DND-41 (cell line): ENCODE measurements around the gene FBLN1.
"Not testable (repeated sequence)": the region's sequence is repeated elsewhere in the genome, so short reads cannot be mapped to it uniquely, and the experiment has no call there.

Source experiments
- ATAC-seq: fragments of 200-7000 bp; cut with Tn5 transposase; 3 replicates; pipeline ENCODE4 v1.9.1; 2021; ENCODE audit warnings: low read depth; ENCODE audit not compliant: insufficient read depth
- DNase-seq: peaks from one replicate; pipeline ENCODE4 v3.0.0-alpha.2; 2020
- H2AFZ ChIP-seq: 2 replicates; pipeline ENCODE4 v1.6.0; 2012; ENCODE audit warnings: low read depth, low read length
- H3K27ac ChIP-seq: 2 replicates; pipeline ENCODE4 v1.5.1; 2012; ENCODE audit warnings: low read length, inconsistent platforms
- H3K27me3 ChIP-seq: fragments of 200-600 bp; sonication (generic); 2 replicates; pipeline ENCODE4 v1.6.0; 2012; ENCODE audit warnings: low read length, mild to moderate bottlenecking, inconsistent platforms; ENCODE audit not compliant: insufficient read depth, poor library complexity
- H3K36me3 ChIP-seq: 2 replicates; pipeline ENCODE4 v1.5.1; 2012; ENCODE audit warnings: low read length, inconsistent platforms; ENCODE audit not compliant: insufficient read depth
- H3K4me1 ChIP-seq: 2 replicates; pipeline ENCODE4 v1.5.1; 2012; ENCODE audit warnings: mild to moderate bottlenecking, low read length; ENCODE audit not compliant: insufficient read depth
- H3K4me2 ChIP-seq: 2 replicates; pipeline ENCODE4 v1.6.0; 2012; ENCODE audit warnings: mild to moderate bottlenecking, moderate library complexity, low read length, inconsistent platforms; ENCODE audit not compliant: insufficient read depth
- H3K4me3 ChIP-seq, 2 experiments: fragments of 200-600 bp in 1 of 2; shearing (Covaris generic) in 1 of 2; 2 replicates each; pipeline ENCODE4 v1.5.1; 2012 to 2016; ENCODE audit warnings: inconsistent platforms in 2 of 2, low read length in 2 of 2, mild to moderate bottlenecking in 2 of 2, low read depth in 1 of 2, moderate library complexity in 1 of 2
- H3K79me2 ChIP-seq: 2 replicates; pipeline ENCODE4 v1.6.0; 2012; ENCODE audit warnings: low read length, inconsistent platforms; ENCODE audit not compliant: insufficient read depth
- H3K9ac ChIP-seq: 2 replicates; pipeline ENCODE4 v1.6.0; 2012; ENCODE audit warnings: low read depth, mild to moderate bottlenecking, inconsistent platforms, low read length, moderate library complexity
- H3K9me3 ChIP-seq: 2 replicates; pipeline ENCODE4 v1.5.1; 2012; ENCODE audit warnings: low read length, moderate library complexity, mild to moderate bottlenecking, inconsistent platforms; ENCODE audit not compliant: insufficient read depth, severe bottlenecking
- H4K20me1 ChIP-seq: 2 replicates; pipeline ENCODE4 v1.6.0; 2012; ENCODE audit warnings: low read length; ENCODE audit not compliant: insufficient read depth
- EZH2 ChIP-seq: IDR thresholded peaks from 3 replicates; pipeline ENCODE4 v1.6.1; 2012; ENCODE audit warnings: borderline replicate concordance, low read depth, mild to moderate bottlenecking, moderate library complexity, low read length, inconsistent platforms; ENCODE audit not compliant: severe bottlenecking
- TF ChIP-seq, protein P1 (sequence below): IDR thresholded peaks from 2 replicates; pipeline ENCODE4 v1.5.1; 2012; ENCODE audit warnings: borderline replicate concordance, low read length, moderate library complexity, mild to moderate bottlenecking; ENCODE audit not compliant: poor library complexity, severe bottlenecking; ENCODE audit errors: extremely low read depth

The FBLN1 gene

DNA sequence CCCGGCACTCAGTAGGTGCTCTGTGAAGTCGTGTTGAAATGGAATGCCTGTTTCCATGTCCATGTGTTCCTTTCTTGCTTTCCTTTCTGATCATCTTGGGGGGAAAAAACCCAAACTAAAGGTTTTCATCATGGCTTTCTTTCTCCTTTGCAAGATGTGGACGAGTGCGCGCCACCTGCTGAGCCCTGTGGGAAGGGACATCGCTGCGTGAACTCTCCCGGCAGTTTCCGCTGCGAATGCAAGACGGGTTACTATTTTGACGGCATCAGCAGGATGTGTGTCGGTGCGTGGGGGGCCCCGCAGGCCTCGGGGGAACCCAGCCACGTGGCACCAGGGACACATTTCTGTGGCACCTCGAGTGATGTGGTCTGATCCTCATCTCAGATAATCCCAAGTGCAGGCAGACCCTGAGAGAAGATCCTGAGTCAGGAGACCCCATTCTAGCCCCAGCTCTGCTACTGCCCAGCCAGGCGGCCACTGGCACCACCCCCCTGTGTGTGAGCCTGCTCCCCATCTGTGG lies 39.4 kb downstream of the FBLN1 start:
- H3K36me3 ChIP-seq, result no peaks in the 10 kb centered on the region
- H3K9me3 ChIP-seq, result no peaks in the 10 kb centered on the region
- DNase-seq, result no peak
- no peak overlapping the region for H3K9ac ChIP-seq
- H2AFZ ChIP-seq, result no peak overlapping the region
- H4K20me1 ChIP-seq, result peaks cover 3% of the 10 kb centered on the region; the same call in 1 of the 2 replicates
- no peak overlapping the region for H3K4me2 ChIP-seq
- no peaks in the 10 kb centered on the region for H3K4me1 ChIP-seq
- H3K27ac ChIP-seq, result no peak overlapping the region
- ATAC-seq, result no peak
- TF ChIP-seq EZH2, result no peak
- TF ChIP-seq, protein P1, sequence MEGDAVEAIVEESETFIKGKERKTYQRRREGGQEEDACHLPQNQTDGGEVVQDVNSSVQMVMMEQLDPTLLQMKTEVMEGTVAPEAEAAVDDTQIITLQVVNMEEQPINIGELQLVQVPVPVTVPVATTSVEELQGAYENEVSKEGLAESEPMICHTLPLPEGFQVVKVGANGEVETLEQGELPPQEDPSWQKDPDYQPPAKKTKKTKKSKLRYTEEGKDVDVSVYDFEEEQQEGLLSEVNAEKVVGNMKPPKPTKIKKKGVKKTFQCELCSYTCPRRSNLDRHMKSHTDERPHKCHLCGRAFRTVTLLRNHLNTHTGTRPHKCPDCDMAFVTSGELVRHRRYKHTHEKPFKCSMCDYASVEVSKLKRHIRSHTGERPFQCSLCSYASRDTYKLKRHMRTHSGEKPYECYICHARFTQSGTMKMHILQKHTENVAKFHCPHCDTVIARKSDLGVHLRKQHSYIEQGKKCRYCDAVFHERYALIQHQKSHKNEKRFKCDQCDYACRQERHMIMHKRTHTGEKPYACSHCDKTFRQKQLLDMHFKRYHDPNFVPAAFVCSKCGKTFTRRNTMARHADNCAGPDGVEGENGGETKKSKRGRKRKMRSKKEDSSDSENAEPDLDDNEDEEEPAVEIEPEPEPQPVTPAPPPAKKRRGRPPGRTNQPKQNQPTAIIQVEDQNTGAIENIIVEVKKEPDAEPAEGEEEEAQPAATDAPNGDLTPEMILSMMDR, result no peak
- H3K27me3 ChIP-seq, result peaks cover 21% of the 10 kb centered on the region
- H3K79me2 ChIP-seq, result no peaks in the 10 kb centered on the region
- H3K4me3 ChIP-seq, result no peak overlapping the region

DNA sequence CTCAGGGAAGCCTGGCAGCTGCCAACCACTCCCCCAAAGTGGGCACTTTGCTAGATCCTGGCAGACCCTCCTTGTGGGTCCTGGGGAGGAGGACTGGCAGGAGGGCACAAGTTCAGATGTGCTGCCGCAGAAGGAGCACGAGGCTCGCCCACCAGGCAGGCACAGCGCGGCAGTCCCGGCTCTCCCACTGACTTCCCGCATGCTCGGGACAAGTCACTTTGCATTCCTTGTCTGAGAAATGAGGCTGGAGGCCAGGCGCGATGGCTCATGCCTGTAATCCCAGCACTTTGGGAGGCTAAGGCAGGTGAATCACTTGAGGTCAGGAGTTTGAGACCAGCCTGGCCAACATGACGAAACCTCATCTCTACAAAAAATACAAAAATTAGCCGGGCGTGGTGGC lies 40.1 kb downstream of the FBLN1 start:
- ATAC-seq, DNase-seq, H3K4me3 ChIP-seq, H4K20me1 ChIP-seq, H3K9ac ChIP-seq, H3K27ac ChIP-seq, H3K36me3 ChIP-seq, H2AFZ ChIP-seq, H3K4me1 ChIP-seq, H3K79me2 ChIP-seq, H3K9me3 ChIP-seq, H3K4me2 ChIP-seq: not testable (repeated sequence)
- peaks cover 19% of the 10 kb centered on the region for H3K27me3 ChIP-seq

DNA sequence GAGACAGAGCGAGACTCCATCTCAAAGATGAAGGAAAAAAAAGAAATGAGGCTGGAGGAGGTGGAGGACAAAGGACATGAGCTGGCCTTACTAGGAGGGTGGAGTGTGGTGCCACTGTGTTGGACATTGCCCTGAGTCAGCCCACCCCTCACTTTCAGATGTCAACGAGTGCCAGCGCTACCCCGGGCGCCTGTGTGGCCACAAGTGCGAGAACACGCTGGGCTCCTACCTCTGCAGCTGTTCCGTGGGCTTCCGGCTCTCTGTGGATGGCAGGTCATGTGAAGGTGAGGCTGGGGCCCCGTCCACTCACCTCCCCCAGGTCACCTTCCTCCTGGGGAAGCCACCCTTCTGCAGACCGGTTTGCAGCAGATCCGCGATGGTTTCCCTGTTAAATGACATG lies 40.6 kb downstream of the FBLN1 start:
- no peaks in the 10 kb centered on the region for H3K36me3 ChIP-seq
- DNase-seq (no peak), ATAC-seq (no peak)
- no peak for TF ChIP-seq EZH2
- TF ChIP-seq, protein P1, result no peak
- no peak overlapping the region for H3K4me3 ChIP-seq
- H3K4me2 ChIP-seq, result no peak overlapping the region
- no peak overlapping the region for H3K9ac ChIP-seq
- peaks cover 15% of the 10 kb centered on the region for H3K27me3 ChIP-seq
- no peak overlapping the region for H2AFZ ChIP-seq
- no peaks in the 10 kb centered on the region for H3K9me3 ChIP-seq
- no peaks in the 10 kb centered on the region for H3K4me1 ChIP-seq
- no peaks in the 10 kb centered on the region for H3K79me2 ChIP-seq
- peaks cover 3% of the 10 kb centered on the region; the same call in 1 of the 2 replicates for H4K20me1 ChIP-seq
- no peak overlapping the region for H3K27ac ChIP-seq

DNA sequence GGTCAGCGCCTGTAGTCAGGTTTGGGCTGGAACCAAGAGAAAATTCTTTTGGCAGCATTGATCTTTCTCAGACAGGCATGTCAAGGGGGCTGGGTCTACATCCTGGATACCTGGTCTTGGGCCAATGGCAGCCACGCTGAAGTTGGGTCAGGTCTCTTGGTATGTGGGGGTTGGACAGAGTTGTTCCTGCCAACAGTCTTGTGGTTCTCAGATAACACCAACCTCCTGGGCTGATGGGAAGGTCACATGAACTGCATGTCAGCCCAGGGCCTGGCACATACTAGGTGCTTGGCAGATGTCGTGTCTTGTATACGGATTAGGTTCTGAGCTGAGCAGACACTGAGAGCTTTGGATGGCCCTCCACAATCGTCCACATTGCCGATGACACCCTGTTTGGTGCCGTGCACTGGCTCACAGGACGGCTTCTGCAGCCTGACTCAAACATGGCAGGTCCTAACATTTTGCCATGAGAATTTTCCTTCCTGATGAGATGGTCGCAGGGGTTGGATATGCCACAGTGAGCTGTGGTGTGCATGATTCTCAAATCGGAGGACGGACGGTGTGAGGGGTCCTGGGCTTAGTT lies 42.0 kb downstream of the FBLN1 start:
- Histone ChIP-seq H2AFZ (no peak overlapping the region), H3K27ac (no peak overlapping the region), H3K36me3 (no peaks in the 10 kb centered on the region), H3K27me3 (peaks cover 10% of the 10 kb centered on the region), H3K9me3 (no peaks in the 10 kb centered on the region), H3K9ac (no peak overlapping the region), H3K4me3 (no peak overlapping the region), H3K79me2 (no peaks in the 10 kb centered on the region), H3K4me2 (no peak overlapping the region), H4K20me1 (peaks cover 3% of the 10 kb centered on the region; the same call in 1 of the 2 replicates), H3K4me1 (no peaks in the 10 kb centered on the region)
- TF ChIP-seq EZH2, result no peak
- TF ChIP-seq, protein P1, result no peak
- no peak for DNase-seq
- no peak for ATAC-seq
